GM19043 (cell line): ENCODE measurements around the gene DCST1.
A peak's percentile ranks its signal among the peaks of the same experiment; 100 is the strongest.

Experiments used
- ATAC-seq: cut with Tn5 transposase; IDR thresholded peaks from one replicate; pipeline ENCODE4 v1.9.1; 2021; ENCODE audit warnings: low read depth; ENCODE audit not compliant: unreplicated experiment

The DCST1 gene

DNA sequence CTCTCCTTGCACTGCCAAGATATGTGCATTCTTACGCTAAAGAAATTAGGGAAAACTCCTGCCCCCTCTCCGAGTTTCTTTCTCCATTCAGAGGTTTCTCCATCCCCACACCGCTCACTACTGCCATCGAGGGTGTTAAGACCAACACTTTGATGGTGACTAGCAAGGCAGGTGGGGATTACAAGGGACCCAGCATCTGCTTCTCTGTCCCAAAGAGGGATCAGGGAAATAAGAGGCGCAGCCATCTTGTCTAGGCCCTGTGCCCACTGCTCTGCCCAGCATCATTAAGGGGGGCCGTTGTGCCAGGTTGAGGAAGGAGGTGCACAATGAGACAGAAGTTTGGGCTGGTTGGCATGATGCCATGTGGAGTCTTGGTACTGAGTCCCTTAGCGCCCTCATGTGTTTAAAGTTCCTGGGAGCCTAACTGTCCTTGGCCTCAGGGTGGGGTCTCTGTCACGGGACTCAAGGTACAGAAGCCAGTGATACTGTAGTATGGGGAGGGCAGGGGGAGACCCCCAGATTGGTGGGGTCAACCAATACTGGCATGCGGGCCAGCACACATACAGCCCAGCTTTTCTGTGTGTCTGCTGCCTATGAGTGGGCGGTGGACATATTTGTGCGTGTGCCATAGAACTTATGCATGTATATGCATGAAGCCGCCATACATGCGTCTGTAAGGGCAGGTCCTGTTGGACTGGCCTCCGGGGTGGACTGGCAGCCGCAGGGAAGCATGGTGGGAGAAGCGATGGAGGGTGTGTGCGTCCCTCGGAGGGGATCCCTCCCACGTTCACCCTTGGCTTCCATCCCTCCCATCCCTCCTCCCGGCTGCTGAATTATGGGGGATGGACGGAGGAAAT, 50.5 kb downstream of the DCST1 start:
- ATAC-seq, result no peak

DNA sequence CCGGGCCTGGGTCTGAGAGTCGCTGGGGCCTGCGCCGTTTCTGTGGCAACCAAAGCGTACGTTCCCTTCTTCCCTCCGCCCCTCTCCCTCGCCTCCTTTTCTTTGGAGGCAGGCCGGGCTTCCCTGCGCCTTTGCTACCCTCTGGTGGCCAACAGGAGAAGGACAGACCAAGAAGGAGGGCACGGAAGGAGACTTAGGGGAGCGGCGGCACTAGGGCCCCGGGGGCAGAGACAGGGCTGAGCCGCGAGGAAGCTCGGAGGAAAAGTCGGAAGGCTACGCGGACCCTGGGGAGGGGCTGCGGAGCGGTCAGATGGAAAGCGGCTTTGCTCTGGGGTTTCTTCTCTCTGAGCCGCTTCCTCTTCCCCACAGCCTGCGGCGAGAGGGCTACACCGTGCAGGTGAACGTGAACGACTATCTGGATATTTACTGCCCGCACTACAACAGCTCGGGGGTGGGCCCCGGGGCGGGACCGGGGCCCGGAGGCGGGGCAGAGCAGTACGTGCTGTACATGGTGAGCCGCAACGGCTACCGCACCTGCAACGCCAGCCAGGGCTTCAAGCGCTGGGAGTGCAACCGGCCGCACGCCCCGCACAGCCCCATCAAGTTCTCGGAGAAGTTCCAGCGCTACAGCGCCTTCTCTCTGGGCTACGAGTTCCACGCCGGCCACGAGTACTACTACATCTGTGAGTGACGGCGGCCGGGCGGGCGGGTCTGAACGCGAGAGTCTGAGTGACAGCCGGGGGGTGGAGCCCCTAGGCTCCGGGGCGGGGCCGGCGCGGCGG, 51.3 kb downstream of the DCST1 start:
- peak; percentile 66 for ATAC-seq

DNA sequence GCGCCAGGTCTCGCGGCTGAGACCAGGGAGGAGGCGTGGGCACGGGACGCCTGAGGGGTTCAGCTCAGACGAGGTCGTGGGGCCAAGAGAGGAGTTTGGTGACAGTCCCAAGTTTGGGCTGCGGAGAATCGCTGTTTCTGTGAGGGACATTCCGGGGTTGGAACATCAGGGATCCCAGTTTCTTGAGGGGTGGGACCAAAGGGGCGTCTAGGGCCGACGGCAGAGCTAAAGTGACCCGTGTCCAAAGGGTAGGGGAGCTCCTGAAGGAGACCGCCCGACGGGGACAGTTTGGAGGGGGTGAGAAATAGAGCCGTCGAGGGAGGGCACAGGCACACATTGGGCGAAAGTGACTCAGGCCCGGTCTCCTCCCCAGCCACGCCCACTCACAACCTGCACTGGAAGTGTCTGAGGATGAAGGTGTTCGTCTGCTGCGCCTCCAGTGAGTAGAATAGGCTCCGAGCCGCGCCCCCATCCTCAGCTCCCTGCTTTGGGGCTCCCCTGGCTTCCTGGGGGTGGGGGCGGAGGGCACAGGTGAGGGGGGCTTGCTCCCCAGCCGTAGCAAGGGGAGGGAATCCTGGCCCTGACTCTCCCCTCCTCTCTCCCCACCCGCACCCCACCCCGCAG, 52.0 kb downstream of the DCST1 start:
- no peak for ATAC-seq

DNA sequence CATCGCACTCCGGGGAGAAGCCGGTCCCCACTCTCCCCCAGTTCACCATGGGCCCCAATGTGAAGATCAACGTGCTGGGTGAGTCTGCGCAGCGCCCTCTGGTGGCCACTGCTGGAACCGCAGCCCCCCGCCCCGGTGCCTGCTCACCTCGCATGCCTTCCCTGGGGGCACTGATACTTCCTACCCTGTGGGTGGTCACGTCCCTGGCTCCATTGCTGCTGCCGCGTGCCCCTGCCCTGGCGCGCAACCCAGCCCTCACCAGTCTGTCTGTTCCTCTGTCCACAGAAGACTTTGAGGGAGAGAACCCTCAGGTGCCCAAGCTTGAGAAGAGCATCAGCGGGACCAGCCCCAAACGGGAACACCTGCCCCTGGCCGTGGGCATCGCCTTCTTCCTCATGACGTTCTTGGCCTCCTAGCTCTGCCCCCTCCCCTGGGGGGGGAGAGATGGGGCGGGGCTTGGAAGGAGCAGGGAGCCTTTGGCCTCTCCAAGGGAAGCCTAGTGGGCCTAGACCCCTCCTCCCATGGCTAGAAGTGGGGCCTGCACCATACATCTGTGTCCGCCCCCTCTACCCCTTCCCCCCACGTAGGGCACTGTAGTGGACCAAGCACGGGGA, 52.6 kb downstream of the DCST1 start:
- no peak for ATAC-seq

DNA sequence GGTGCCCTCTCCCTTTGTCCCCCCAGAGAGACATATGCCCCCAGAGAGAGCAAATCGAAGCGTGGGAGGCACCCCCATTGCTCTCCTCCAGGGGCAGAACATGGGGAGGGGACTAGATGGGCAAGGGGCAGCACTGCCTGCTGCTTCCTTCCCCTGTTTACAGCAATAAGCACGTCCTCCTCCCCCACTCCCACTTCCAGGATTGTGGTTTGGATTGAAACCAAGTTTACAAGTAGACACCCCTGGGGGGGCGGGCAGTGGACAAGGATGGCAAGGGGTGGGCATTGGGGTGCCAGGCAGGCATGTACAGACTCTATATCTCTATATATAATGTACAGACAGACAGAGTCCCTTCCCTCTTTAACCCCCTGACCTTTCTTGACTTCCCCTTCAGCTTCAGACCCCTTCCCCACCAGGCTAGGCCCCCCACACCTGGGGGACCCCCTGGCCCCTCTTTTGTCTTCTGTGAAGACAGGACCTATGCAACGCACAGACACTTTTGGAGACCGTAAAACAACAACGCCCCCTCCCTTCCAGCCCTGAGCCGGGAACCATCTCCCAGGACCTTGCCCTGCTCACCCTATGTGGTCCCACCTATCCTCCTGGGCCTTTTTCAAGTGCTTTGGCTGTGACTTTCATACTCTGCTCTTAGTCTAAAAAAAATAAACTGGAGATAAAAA, 53.4 kb downstream of the DCST1 start:
- ATAC-seq, result no peak

DNA sequence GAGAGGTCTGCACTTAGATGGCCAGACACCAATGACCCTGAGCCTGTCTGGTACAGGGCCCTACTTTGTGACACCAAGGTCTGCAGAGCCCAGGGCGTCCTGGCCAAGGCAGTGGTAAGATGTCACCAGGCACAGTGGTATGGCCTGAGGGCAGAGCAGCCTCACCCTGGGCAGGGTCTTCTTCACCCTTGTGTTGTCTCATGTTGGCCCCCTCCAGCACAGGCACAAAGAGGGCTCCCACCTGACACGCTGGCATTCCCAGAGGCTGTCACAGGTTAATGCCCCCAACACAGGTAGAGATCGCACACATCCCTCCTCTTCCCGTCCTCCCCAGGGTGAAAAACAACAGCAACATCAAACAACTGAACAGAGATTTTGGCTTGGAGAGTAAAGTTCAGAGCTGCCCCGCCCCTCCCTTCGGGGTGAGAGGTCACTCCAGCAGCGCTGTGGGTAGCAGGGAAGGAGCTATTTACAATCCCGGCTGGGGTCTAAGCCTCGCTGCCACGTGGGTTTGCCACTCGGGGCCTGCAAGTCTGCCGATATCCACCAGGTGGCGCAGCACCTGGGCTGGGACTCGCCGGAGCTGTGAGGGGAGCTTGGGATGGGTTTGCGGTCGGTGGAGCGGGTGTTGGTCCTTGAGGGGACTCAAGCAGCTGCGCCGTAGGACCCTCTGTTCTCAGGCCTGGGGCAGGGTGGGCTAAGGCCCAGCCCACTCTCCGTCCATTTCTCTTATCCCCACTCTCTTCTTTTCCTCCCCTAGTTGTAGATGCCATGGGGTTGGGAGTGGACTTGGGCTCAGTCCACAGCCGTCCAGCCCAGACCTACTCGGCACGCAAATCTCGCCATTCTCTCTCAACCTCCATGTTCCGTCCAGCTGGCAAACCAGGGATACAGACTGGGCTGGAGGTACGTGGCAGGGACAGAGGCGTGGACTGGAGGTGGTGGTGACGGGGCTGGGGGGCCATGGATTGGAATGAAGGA, 57.7 kb downstream of the DCST1 start:
- ATAC-seq, result no peak

DNA sequence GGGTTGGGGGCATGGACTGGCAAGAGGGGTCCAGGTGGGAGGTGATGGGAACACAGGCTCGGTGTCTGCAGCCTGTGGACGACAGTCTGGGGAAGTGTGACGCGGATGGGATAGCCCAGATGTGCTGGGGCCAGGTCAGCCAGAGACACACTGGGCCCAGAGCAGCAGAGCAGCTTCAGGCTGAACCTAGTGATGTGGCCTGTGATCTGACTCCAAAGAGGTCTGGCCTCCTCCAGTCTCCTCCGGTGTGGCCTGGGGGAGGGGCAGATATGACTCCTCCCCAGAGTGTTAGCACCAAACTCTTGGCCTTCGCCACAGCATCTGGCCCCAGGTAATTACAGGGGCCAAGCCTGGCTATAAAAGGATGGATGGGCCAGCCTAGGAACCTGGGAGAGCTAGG, 58.5 kb downstream of the DCST1 start:
- no peak for ATAC-seq

DNA sequence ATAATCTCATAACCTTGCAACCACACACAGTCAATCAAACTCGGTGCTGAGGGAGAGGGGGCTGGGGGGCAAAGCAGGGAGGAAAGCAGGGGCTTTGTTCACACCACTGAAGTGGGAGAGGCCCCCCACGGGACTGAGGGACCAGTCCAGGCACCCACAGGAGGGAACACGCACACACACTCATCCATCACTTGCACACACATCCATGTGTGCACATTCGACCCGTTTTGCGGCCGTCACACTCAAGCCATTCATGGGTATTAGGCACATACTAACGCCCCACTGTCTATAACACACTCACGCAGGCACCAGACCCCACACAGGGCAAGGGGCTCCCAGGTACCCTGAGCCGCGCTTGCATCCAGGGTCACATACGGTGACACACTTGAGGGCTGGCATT, 59.0 kb downstream of the DCST1 start:
- ATAC-seq, result no peak

DNA sequence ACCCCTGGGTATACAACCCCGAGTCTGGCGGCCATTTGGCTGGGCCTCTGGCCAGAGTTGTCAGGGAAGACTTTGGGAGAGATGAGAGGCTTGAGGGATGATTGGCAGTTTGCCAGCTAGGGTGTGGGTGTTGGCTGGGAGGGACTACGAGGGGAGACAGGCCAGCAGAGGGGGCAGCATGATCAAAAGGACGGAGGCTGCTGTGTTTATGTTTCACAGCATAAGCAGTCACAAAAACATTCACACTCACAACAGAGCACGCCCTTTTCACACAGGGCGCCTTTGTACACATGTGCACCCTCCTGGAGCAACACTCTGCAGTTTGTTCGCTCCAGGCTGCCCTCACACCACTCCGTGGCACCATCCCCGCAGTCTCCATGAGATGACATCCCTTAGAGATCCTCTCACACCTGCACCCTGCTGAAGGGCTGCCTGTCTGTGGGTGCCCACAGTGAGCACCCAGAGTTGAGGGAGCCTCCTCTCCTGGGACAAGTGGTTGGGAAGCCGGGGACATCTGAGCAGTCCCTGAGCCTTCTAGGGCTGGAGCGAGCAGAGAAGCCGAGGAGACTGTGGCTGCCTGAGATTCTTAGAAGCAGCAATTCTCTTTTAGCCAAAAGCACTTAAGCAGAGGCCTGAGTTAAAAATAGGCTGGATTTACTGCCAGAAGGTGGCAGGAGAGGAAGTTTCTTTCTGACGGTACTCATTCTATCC, 60.4 kb downstream of the DCST1 start:
- no peak for ATAC-seq

DNA sequence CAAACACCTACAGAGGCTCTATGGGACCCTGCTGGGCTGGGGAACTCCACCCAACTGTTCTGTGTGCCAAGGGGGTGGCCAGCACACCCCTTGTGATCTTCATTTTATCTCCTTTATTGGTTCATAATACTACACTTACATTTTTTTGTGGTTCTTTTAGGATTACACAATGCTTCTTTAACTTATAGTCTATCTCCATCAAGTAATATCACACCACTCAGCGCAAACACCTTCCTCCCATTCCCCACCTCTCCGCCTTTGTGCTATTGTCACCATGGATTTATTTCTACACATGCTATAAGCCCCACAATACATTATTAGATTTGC, 61.0 kb downstream of the DCST1 start:
- no peak for ATAC-seq

DNA sequence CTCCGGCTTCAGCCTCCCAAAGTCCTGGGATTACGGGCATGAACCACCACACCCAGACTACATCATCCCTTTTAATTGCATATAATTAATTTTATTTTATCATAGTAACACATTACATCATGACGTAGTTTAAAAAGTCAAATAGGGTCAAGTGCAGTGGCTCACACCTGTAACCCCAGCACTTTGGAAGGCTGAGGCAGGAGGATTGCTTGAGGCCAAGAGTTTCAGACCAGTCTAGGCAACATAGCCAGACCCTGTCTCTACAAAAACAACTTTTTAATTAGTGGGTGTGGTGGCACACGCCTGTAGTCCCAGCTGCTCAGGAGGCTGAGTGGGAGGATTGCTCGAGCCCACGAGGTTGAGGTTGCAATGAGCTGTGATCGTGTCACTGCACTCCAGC, 65.7 kb downstream of the DCST1 start:
- no peak for ATAC-seq
